GM12892 (cell line): ENCODE results near the gene TOX3.

Experiments used
- DNase-seq: peaks from one replicate; pipeline ENCODE4 v3.0.0; 2011; ENCODE audit not compliant: insufficient read length
- FAIRE-seq: peaks from 2 replicates; lab custom pipeline; 2011; peaks lifted over from hg19 to GRCh38; lab: Jason Lieb, UNC
- POLR2A ChIP-seq: IDR thresholded peaks from 2 replicates; pipeline ENCODE4 v1.6.1; 2011; ENCODE audit warnings: low read depth, low read length, control low read depth
- POLR2AphosphoS5 ChIP-seq: IDR thresholded peaks from 2 replicates; pipeline ENCODE4 v1.6.1; 2011; ENCODE audit warnings: low read depth, low read length, control low read depth
- TAF1 ChIP-seq: IDR thresholded peaks from 2 replicates; pipeline ENCODE4 v1.6.1; 2011; ENCODE audit warnings: low read depth, mild to moderate bottlenecking, control low read depth, low read length, borderline replicate concordance

Gene TOX3

DNA sequence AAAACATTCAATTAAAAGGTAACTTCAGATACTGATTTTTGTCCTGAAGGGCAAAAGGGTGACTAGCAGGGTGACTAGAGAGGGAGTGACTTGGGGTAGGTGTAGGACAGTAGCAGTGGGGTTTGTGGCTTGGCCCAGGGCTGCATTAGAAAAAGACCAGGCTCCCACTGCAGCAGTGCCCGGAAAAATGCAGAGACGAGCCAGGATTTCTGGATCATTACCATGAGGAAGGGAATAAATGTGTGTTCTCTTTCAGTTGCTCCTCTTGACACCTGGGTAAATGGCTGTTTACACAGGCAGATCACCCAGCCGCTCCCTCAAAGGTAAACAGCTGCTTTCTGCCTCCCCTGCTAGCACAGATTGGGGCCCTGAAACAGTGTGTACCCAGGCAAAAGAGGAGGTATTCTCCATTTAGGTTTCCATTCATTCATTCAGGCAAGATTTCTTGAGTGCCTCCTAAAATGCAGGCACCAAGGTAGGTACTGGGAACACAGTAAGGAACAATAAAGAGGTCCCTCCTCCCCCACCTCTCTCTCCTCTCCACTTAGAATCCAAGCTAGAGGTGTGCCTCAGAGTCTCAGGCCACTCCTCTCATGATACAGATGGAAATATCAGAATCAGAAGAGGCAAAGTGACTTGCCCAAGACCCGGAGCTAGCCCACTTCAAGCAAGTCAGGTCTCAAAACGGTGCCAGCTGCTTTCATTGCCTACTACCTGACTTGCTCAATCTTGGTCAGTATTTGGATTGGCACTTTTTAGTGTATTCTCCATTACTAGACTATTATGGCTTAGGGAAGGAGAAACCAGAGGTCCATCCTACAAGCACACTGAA, 15.2 kb upstream of the TOX3 start:
- no peak for TF ChIP-seq POLR2AphosphoS5
- TF ChIP-seq TAF1: no peak
- no peak for TF ChIP-seq POLR2A
- no peak for FAIRE-seq
- no peak for DNase-seq

DNA sequence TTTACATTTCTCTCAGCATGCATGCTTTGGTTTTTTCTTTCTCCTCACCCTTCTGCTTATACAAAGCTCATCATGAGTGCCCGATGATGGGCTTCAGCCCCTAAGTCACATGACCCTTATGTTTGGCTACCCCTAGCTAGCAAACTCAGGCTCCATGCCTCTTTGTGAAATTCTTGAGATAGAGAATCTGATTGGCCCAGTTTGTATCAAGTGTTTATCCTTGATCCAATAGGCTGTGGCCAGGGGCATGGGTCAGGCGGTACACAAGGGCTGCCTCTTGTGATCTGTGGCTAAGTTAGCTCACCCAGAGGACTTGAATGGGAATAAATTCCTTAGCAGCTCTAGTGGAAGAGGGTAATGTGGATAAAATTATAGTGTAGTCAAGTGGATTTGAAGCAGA, 11.5 kb upstream of the TOX3 start:
- no peak for FAIRE-seq

DNA sequence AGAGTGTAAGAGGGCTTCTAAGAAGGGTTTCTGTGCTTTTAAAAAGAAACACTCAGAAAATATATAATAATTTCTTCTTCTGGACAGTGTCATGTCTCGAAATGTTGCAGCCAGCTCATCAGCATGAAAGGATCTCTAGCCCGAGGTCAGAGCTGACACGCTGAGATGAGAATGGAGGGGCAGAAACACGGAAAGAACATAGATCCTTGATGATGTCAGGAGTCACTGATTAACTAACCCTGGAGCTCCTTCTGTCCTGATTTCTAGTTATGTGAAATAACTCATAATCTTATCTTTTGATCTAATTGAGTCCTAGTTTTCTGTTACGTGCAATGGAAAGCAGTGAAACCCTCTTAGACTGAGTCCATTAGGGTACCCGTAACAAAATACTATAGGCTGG, 10.3 kb upstream of the TOX3 start:
- DNase-seq: no peak
- no peak for FAIRE-seq
- TF ChIP-seq POLR2AphosphoS5 (no peak), TAF1 (no peak), POLR2A (no peak)

More for the DNA sequence above, 11.5 kb upstream of the TOX3 start:
- TF ChIP-seq TAF1 (no peak), POLR2A (no peak), POLR2AphosphoS5 (no peak)
- DNase-seq: no peak

DNA sequence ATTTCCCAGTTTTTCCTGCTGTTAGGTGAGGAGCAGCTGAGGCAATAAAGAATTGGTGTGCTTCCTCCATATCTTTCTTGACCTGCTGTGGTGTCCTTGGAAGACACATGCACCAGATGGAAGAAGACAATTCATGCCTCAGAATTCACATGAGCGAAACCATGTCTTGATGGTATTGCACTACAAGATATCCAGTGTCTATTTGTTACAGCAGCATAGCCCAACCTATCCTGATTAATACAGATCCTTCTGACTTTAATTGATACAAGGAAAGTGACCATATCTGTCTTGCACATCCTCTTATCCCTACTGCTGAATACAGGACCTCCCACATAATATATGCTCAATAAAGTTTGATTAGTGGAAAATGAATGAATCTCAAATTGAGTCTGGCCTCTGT, 9.1 kb upstream of the TOX3 start:
- no peak for DNase-seq
- FAIRE-seq: no peak
- TF ChIP-seq POLR2A: no peak
- no peak for TF ChIP-seq TAF1
- no peak for TF ChIP-seq POLR2AphosphoS5

DNA sequence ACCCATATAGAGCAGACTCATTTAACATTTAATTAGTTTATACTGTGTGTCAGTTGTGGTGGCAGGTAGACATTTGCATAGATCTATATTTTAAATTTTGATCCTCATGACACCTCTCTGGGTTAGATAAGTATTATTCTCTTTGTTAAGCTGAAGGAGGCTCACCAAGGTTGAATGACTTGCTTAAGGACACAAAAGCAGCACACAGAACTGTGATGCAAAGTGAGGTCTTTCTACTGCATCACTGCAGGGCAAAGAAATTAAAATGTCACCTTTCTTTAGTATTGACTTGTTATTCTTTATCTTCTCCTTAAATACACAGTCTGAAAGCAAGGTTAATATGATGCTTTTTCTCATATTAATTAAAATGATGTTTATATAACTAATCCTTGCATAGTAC, 8.6 kb upstream of the TOX3 start:
- DNase-seq (no peak), FAIRE-seq (no peak)
- no peak for TF ChIP-seq TAF1
- TF ChIP-seq POLR2AphosphoS5: no peak
- TF ChIP-seq POLR2A: no peak

DNA sequence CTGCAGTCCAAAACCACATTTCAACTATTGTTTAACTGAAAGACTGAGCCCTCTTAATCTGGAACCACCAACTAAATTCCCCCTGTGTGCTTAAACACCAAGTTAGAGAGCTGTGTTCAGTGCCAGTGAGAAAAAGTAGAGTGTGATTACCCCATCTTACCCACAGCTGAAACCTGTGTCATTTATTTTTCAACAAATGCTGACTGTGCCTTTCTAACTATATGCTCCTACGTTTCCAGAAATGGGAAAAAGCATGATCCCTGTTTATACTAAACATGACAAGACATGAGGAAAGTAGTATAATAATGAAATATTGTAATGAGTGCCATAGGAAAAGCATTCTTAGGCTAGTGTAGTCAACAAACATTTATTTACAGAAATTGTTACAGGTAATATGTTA, 7.4 kb upstream of the TOX3 start:
- DNase-seq (no peak), FAIRE-seq (no peak)
- no peak for TF ChIP-seq POLR2AphosphoS5
- no peak for TF ChIP-seq POLR2A
- TF ChIP-seq TAF1: no peak

DNA sequence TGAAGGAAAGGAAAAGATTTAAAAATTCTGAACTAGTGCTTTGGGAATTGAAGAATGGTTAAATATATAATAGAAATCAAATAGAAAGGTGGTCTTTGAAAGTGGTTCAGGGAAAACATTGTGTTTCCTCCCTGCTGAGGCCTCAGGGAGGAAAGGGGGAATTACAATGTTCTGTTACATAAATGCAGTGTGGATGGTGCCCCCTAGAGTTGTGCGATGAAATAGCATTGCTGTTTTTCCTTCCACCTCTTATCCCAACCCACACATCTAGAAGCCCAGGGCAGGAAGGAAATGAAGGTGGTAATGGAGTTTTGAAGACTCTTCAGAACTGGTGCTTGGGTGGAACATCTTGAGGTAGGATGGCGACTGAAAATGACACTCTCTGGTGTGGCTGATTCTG, 6.4 kb upstream of the TOX3 start:
- DNase-seq (no peak), FAIRE-seq (no peak)
- no peak for TF ChIP-seq TAF1
- TF ChIP-seq POLR2A: no peak
- no peak for TF ChIP-seq POLR2AphosphoS5

DNA sequence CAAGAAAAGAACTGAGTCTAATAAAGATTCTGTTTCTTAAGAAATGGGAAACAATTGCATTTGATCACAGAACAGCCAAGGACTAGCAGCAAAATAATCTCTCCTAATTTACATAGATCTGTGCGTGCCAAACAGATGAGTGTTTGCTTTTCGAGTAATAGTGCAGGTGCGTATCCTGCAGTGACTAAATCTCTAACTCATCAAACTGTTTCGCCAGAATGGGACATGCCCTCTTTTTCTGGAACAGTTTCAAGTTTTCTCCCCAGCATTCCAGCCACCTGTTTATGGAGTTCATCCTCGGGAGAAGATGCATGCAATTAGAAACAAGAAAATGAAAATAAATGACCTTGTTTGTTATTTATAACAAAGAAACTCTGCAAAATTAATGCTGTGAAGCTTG, 5.7 kb upstream of the TOX3 start:
- no peak for DNase-seq
- TF ChIP-seq POLR2AphosphoS5 (no peak), TAF1 (no peak), POLR2A (no peak)
- FAIRE-seq: no peak

DNA sequence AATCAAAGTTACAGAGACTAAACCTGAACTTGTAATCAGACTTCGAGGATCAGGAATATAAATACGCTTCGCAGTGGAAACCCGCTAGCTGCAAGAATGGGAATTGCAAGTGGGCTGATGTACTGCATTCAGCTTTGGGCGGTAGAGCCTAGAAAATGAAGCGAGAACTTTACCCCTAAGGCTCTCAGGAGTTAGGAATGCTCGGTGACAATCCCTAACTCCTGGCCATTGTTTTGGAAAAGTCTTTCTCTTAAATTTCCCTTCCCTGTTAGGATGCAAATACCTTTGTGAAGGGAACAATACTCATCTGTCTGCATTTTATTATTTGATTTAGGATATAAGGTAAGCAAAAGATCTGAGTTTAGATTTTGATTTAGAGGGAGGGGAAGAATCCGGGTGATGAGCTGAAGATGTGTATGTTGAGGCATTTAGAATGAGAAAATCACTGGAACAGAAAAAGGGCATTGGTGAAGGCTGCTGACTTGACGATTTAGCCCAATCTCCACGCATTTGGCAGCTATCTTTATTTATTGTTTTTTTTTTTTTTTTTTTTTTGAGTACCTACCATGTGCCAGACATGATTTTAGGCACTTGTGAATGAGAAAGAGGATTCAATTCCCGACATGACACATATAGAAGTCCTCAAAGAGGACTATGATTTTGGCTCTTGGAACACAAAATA, 2.2 kb upstream of the TOX3 start:
- FAIRE-seq: no peak
- DNase-seq: no peak
- TF ChIP-seq TAF1: no peak
- no peak for TF ChIP-seq POLR2A
- TF ChIP-seq POLR2AphosphoS5: no peak

DNA sequence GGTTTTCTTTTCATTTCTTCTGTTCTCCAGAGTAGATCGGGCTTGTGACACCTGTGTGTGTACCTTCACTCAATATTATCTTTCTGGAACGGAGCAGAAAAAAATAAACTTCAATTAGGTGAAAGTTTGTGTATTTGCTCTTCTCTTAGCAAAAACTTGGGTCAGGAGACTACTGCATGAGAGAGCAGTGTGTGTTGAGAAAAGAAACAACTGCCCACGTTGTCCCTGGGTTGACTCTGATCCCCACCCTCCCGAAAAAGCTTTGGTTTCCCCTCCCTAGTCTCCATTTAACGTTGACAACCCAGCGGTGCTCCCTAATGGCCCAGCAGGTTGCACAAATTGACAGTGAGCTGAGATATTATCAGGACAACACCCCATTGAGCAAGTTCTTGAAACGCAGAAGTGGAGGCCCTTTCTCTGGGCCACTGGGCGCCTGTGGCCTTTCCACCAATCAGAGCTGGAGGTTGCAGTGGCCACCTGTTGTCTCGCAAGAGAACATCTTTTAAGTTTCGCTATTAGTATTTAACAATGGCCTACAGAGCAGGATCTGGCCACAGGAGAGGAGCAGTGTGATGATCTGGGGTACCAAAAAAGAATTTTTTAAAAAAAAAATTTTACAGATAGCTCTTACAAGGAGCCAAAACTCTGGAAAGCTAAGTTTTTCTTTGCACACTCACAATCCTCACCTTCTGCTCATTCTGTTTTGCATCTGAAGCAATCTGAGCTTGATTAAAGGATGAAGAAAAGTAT, 1.5 kb upstream of the TOX3 start:
- no peak for TF ChIP-seq TAF1
- no peak for TF ChIP-seq POLR2A
- no peak for TF ChIP-seq POLR2AphosphoS5
- DNase-seq (no peak), FAIRE-seq (no peak)

DNA sequence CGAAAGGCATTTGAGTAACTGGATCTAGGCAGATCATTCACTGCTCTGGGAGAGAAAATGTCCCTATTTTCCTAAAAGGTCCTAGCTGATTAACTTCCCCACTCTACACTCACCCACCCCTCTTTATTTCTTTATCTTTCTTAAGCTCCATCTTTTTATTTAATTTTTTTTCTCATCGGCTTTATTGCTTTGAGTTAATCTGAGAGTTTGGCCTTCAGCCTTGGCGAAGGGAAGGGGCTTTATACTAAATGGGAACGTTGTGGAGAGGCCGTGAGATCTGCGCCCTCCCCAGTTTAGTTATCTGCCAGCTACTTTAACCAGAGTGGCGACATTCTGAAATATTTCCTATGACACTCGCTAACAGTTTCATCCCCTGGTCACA, 882 bp upstream of the TOX3 start:
- DNase-seq (no peak), FAIRE-seq (no peak)
- no peak for TF ChIP-seq POLR2A
- TF ChIP-seq TAF1: no peak
- TF ChIP-seq POLR2AphosphoS5: no peak
